ENCODE results near the gene EIF4H. TPM values are rescaled to one million over a fixed set of nuclear protein-coding genes. Genes with fewer than 3 reads are reported as not detected.
"Not testable (repeated sequence)": the region's sequence is repeated elsewhere in the genome, so short reads cannot be mapped to it uniquely, and the experiment has no call there.

Gene EIF4H
- total RNA-seq, 1 donor from 2014 or later = 343 TPM

GRCh38 chr7:74224511-74224832 lies 50.3 kb downstream of the EIF4H start:
- peaks cover 7% of the 10 kb centered on the region for H3K4me1 Mint-ChIP-seq (ENCODE audit: low read depth)
- no peaks in the 10 kb centered on the region for H3K27me3 Mint-ChIP-seq (ENCODE audit: insufficient read depth)
- no peak overlapping the region for H3K27ac Mint-ChIP-seq
- H3K4me3 Mint-ChIP-seq = no peak overlapping the region
- peaks cover 15% of the 10 kb centered on the region for H3K36me3 Mint-ChIP-seq (ENCODE audit: low read depth)
- H3K9me3 Mint-ChIP-seq = no peaks in the 10 kb centered on the region
- DNase-seq (ENCODE audit: low spot score) = no peak
- intact Hi-C loops (cut with micrococcal nuclease) = no loop called here

GRCh38 chr7:74224907-74225306 lies 50.8 kb downstream of the EIF4H start:
- H3K4me3 Mint-ChIP-seq; intact Hi-C loops (cut with micrococcal nuclease); H3K27me3 Mint-ChIP-seq (ENCODE audit: insufficient read depth); H3K4me1 Mint-ChIP-seq (ENCODE audit: low read depth); H3K9me3 Mint-ChIP-seq; DNase-seq (ENCODE audit: low spot score); H3K27ac Mint-ChIP-seq: not testable (repeated sequence)
- peaks cover 17% of the 10 kb centered on the region for H3K36me3 Mint-ChIP-seq (ENCODE audit: low read depth)

- Mint-ChIP-seq H3K4me1 (ENCODE audit: low read depth) (peaks cover 7% of the 10 kb centered on the region), H3K4me3 (no peak overlapping the region), H3K9me3 (no peaks in the 10 kb centered on the region), H3K36me3 (ENCODE audit: low read depth) (peaks cover 17% of the 10 kb centered on the region), H3K27me3 (ENCODE audit: insufficient read depth) (no peaks in the 10 kb centered on the region), H3K27ac (peak overlapping the region; percentile 65)
- no peak for DNase-seq (ENCODE audit: low spot score)
- intact Hi-C loops (cut with micrococcal nuclease) = no loop called here
Measured at GRCh38 chr7:74225400-74225799, 51.2 kb downstream of the EIF4H start.

GRCh38 chr7:74226633-74227032 lies 52.5 kb downstream of the EIF4H start:
- intact Hi-C loops (cut with micrococcal nuclease) = no loop called here
- Mint-ChIP-seq H3K36me3 (ENCODE audit: low read depth) (peaks cover 25% of the 10 kb centered on the region), H3K27ac (peak overlapping the region; percentile 77), H3K4me3 (no peak overlapping the region), H3K9me3 (no peaks in the 10 kb centered on the region), H3K4me1 (ENCODE audit: low read depth) (peaks cover 12% of the 10 kb centered on the region), H3K27me3 (ENCODE audit: insufficient read depth) (no peaks in the 10 kb centered on the region)
- no peak for DNase-seq (ENCODE audit: low spot score)

GRCh38 chr7:74228951-74229900 lies 55.1 kb downstream of the EIF4H start:
- no peak overlapping the region for H3K4me3 Mint-ChIP-seq
- H3K27me3 Mint-ChIP-seq (ENCODE audit: insufficient read depth) = no peaks in the 10 kb centered on the region
- peaks cover 12% of the 10 kb centered on the region for H3K4me1 Mint-ChIP-seq (ENCODE audit: low read depth)
- H3K27ac Mint-ChIP-seq = no peak overlapping the region
- no peaks in the 10 kb centered on the region for H3K9me3 Mint-ChIP-seq
- H3K36me3 Mint-ChIP-seq (ENCODE audit: low read depth) = peaks cover 32% of the 10 kb centered on the region
- intact Hi-C loops (cut with micrococcal nuclease) = no loop called here
- no peak for DNase-seq (ENCODE audit: low spot score)

- no peak for DNase-seq (ENCODE audit: low spot score)
- H3K9me3 Mint-ChIP-seq = no peaks in the 10 kb centered on the region
- no peaks in the 10 kb centered on the region for H3K27me3 Mint-ChIP-seq (ENCODE audit: insufficient read depth)
- peaks cover 41% of the 10 kb centered on the region for H3K36me3 Mint-ChIP-seq (ENCODE audit: low read depth)
- peaks cover 12% of the 10 kb centered on the region for H3K4me1 Mint-ChIP-seq (ENCODE audit: low read depth)
- intact Hi-C loops (cut with micrococcal nuclease) = no loop called here
- H3K4me3 Mint-ChIP-seq = no peak overlapping the region
- H3K27ac Mint-ChIP-seq = peak overlapping the region; percentile 34
Measured at GRCh38 chr7:74230446-74231231, 56.5 kb downstream of the EIF4H start.

- intact Hi-C loops (cut with micrococcal nuclease) = no loop called here
- no peaks in the 10 kb centered on the region for H3K27me3 Mint-ChIP-seq (ENCODE audit: insufficient read depth)
- peaks cover 14% of the 10 kb centered on the region for H3K4me1 Mint-ChIP-seq (ENCODE audit: low read depth)
- H3K9me3 Mint-ChIP-seq = no peaks in the 10 kb centered on the region
- H3K27ac Mint-ChIP-seq = peak overlapping the region; percentile 34
- peaks cover 43% of the 10 kb centered on the region for H3K36me3 Mint-ChIP-seq (ENCODE audit: low read depth)
- no peak for DNase-seq (ENCODE audit: low spot score)
- no peak overlapping the region for H3K4me3 Mint-ChIP-seq
Measured at GRCh38 chr7:74231232-74231590, 57.1 kb downstream of the EIF4H start.

- Mint-ChIP-seq H3K27ac (no peak overlapping the region), H3K27me3 (ENCODE audit: insufficient read depth) (no peaks in the 10 kb centered on the region), H3K4me3 (no peak overlapping the region), H3K9me3 (no peaks in the 10 kb centered on the region), H3K4me1 (ENCODE audit: low read depth) (peaks cover 20% of the 10 kb centered on the region), H3K36me3 (ENCODE audit: low read depth) (peaks cover 51% of the 10 kb centered on the region)
- intact Hi-C loops (cut with micrococcal nuclease) = no loop called here
- DNase-seq (ENCODE audit: low spot score) = no peak
Measured at GRCh38 chr7:74233655-74234285, 59.6 kb downstream of the EIF4H start.

- Mint-ChIP-seq H3K27ac (no peak overlapping the region), H3K4me3 (no peak overlapping the region), H3K4me1 (ENCODE audit: low read depth) (peaks cover 20% of the 10 kb centered on the region), H3K27me3 (ENCODE audit: insufficient read depth) (no peaks in the 10 kb centered on the region), H3K36me3 (ENCODE audit: low read depth) (peaks cover 48% of the 10 kb centered on the region), H3K9me3 (no peaks in the 10 kb centered on the region)
- DNase-seq (ENCODE audit: low spot score) = no peak
- intact Hi-C loops (cut with micrococcal nuclease) = no loop called here
Measured at GRCh38 chr7:74235518-74236268, 61.5 kb downstream of the EIF4H start.

GRCh38 chr7:74236284-74236683 lies 62.1 kb downstream of the EIF4H start:
- Mint-ChIP-seq H3K27ac (no peak overlapping the region), H3K4me3 (peak overlapping the region; percentile 45), H3K9me3 (no peaks in the 10 kb centered on the region), H3K27me3 (ENCODE audit: insufficient read depth) (no peaks in the 10 kb centered on the region), H3K36me3 (ENCODE audit: low read depth) (peaks cover 46% of the 10 kb centered on the region), H3K4me1 (ENCODE audit: low read depth) (peaks cover 16% of the 10 kb centered on the region)
- peak; percentile 36 for DNase-seq (ENCODE audit: low spot score)
- intact Hi-C loops (cut with micrococcal nuclease) = no loop called here

GRCh38 chr7:74240482-74240881 lies 66.3 kb downstream of the EIF4H start:
- no peak for DNase-seq (ENCODE audit: low spot score)
- Mint-ChIP-seq H3K27ac (no peak overlapping the region), H3K4me3 (no peak overlapping the region), H3K27me3 (ENCODE audit: insufficient read depth) (no peaks in the 10 kb centered on the region), H3K4me1 (ENCODE audit: low read depth) (peaks cover 14% of the 10 kb centered on the region), H3K36me3 (ENCODE audit: low read depth) (peaks cover 42% of the 10 kb centered on the region), H3K9me3 (no peaks in the 10 kb centered on the region)
- intact Hi-C loops (cut with micrococcal nuclease) = no loop called here

GRCh38 chr7:74242122-74242443 lies 67.9 kb downstream of the EIF4H start:
- intact Hi-C loops (cut with micrococcal nuclease) = no loop called here
- DNase-seq (ENCODE audit: low spot score) = no peak
- H3K27me3 Mint-ChIP-seq (ENCODE audit: insufficient read depth) = no peaks in the 10 kb centered on the region
- peaks cover 39% of the 10 kb centered on the region for H3K36me3 Mint-ChIP-seq (ENCODE audit: low read depth)
- H3K27ac Mint-ChIP-seq = no peak overlapping the region
- H3K9me3 Mint-ChIP-seq = no peaks in the 10 kb centered on the region
- H3K4me3 Mint-ChIP-seq = no peak overlapping the region
- peaks cover 4% of the 10 kb centered on the region for H3K4me1 Mint-ChIP-seq (ENCODE audit: low read depth)

Data from activated T-helper 1 cell treated with anti-CD3 and anti-CD28 coated beads, Interleukin-12 subunit alpha, Interleukin-12 subunit beta, Interleukin-2, Interleukin-4 antibody, amounts not matched to agents 30 ng/mL and 10 ng/mL and 1 ng/mL, durations not matched to agents 14 hours and 24 hours and 36 hours (primary cell).